Urinary bladder (tissue), 4 donors: ENCODE results near the gene KCNIP4. TPM values are rescaled to one million over a fixed set of nuclear protein-coding genes. Genes with fewer than 3 reads are reported as not detected.

Experiments used
- DNase-seq: peaks from one replicate; pipeline ENCODE4 v3.0.0-alpha.2; 2015; ENCODE audit errors: extremely low spot score
- H3K27ac ChIP-seq: one replicate; pipeline ENCODE4 v1.5.1; 2013; ENCODE audit warnings: low read depth, mild to moderate bottlenecking, moderate library complexity
- H3K36me3 ChIP-seq: one replicate; pipeline ENCODE4 v1.6.1; 2013; ENCODE audit warnings: mild to moderate bottlenecking, moderate library complexity; ENCODE audit not compliant: insufficient read depth
- H3K4me1 ChIP-seq: one replicate; pipeline ENCODE4 v1.6.1; 2013; ENCODE audit warnings: mild to moderate bottlenecking, moderate library complexity; ENCODE audit not compliant: insufficient read depth
- H3K4me3 ChIP-seq: one replicate; pipeline ENCODE4 v1.5.1; 2013; ENCODE audit warnings: low read depth, low read length
- WGBS: extraction: QIAGEN DNeasy Blood & Tissue Kit; methylation state at CpG from one replicate; pipeline ENCODE4 v1.1.7; 2013; 5-methylcytosine and 5-hydroxymethylcytosine counted together
- polyA plus RNA-seq: library from polyadenylated mRNA; stranded (reverse); fragments of 200-250 nt; gene quantifications from one replicate; pipeline ENCODE4 v1.2.3, GENCODE V29; 2013
- total RNA-seq: library from RNA; depleted of rRNA; stranded (reverse); fragments of >200 nt; gene quantifications from one replicate; pipeline ENCODE4 v1.2.3, GENCODE V29; 2014
- donor health status: healthy with polysubstance abuse.
- donor health status: healthy.

KCNIP4 gene
- total and polyA plus RNA-seq, 2 donors = 4.9 to 23.5 TPM

DNA sequence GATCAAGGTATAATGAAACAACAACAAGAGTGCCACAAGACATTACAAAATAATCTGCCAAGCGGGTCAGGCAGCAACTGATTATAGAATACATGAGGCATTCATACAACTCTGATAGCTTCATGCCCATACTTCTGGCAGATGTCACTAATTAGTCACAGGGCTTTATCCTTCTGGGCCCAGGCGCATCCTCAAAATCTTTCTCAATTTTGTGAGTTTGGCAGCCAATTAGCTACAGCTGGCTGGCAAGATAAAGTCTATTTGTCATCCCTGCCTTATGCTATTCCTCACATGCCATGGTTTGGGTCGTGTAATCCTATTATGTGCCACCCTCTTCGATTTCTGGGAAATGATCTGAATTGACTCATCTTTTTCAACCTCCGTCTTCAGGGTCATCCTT, 994.0 kb downstream of the KCNIP4 start:
- WGBS = 85% methylated on average over 5 of the region's 5 CpGs

DNA sequence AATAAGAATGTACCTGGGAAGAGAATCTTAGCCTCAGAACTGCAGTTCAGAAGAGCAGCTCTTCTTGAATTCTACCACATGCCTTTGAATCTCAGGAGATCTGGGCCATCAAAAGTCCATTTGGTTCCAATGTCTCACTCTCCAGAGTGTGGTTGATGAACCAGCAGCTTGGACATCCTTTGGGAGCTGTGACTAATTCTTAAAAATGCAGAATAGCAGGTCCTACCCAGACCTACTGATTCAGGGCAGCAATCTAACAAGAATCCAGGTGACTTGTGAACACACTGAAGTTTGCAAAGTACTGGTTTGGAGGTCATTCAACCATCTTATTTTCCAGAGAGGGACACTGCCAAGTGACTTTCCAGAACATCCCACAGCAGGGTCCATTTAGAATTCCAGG, 1003.6 kb downstream of the KCNIP4 start:
- no peak for DNase-seq
- no peaks in the 10 kb centered on the region for H3K36me3 ChIP-seq
- no peak overlapping the region for H3K4me3 ChIP-seq
- no peaks in the 10 kb centered on the region for H3K4me1 ChIP-seq
- no peak overlapping the region for H3K27ac ChIP-seq

More for the DNA sequence above, 994.0 kb downstream of the KCNIP4 start:
- Histone ChIP-seq H3K27ac (no peak overlapping the region), H3K4me3 (no peak overlapping the region), H3K4me1 (no peaks in the 10 kb centered on the region), H3K36me3 (peaks cover 2% of the 10 kb centered on the region)
- no peak for DNase-seq

DNA sequence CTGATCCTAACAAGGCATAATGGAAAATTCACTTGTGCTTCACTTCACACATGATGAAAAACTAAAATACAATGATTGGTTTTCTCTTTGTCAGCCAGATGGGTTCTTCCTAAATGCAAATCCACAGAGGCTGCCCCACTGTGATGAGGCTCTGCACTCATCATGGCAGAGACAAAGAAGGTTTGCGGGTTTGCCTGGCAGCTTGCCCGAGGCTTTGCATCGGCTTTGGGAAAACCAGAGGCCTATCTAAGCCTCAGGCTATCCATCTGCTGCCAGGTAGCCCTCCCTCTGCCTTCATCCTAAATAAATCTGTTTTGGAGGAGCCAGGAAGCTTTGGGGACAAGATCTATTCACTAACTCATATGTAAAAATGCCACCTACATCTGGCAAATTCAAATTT, 1004.1 kb downstream of the KCNIP4 start:
- Histone ChIP-seq H3K4me3 (no peak overlapping the region), H3K36me3 (no peaks in the 10 kb centered on the region), H3K27ac (no peak overlapping the region), H3K4me1 (no peaks in the 10 kb centered on the region)
- DNase-seq = no peak
- 85% methylated on average over 3 of the region's 3 CpGs for WGBS

DNA sequence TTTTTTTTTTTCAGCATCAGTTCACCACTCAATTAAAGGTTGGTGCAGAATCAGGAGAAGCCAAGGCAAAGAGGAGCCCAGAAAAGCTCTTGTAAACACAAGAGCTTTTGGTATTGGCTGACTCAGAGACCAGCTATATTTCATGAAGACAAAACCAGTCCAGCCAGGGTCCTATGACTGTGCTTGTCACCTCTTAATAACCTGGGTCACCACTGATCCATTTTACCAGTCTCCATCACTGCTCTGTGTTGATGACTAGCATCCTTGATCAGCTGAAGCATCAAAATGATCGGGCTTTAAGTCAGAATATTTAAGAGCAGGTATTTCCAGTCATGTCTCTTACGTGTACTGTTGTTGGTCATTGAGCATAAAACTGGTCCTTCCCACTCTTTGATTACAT, 1010.4 kb downstream of the KCNIP4 start:
- WGBS = 82% methylated on average over 2 of the region's 2 CpGs
- no peak for DNase-seq
- Histone ChIP-seq H3K36me3 (no peaks in the 10 kb centered on the region), H3K4me3 (no peak overlapping the region), H3K4me1 (no peaks in the 10 kb centered on the region), H3K27ac (no peak overlapping the region)

DNA sequence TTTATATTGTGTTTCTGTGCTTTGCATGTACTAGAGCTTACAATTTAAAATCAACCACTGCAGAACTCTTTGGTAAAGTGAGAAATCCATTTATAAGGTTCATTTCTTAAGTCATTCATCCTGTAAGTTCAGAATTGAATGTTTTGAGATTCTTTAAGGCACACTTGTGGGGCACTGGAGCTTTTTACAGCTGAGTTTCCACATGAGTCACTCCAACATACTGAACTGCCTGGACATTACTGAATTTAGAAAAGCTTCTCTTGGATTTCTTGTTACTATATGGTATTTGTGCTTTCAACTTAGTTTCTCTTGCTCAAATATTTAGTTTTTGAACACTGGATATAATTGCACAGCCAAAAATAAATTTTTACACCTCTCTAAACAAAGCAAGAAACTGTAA, 1022.0 kb downstream of the KCNIP4 start:
- Histone ChIP-seq H3K4me1 (no peaks in the 10 kb centered on the region), H3K36me3 (no peaks in the 10 kb centered on the region), H3K4me3 (no peak overlapping the region), H3K27ac (no peak overlapping the region)
- no peak for DNase-seq

DNA sequence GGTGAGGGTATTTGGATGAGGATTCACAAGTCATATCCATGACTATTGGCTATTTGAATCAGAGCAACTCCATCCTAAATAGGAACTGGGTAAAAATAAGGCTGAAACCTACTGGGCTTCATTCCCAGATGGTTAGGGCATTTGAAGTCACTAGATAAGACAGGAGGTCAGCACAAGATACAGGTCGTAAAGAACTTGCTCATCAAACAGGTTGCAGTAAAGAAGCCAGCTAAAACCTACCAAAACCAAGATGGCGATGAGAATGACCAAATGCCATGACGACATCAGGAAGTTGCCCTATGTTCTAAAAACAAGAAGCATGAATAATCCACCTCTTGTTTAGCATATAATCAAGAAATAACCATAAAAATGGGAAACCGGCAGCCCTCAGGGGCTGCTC, 1023.4 kb downstream of the KCNIP4 start:
- no peak for DNase-seq
- Histone ChIP-seq H3K4me1 (no peaks in the 10 kb centered on the region), H3K36me3 (no peaks in the 10 kb centered on the region), H3K4me3 (no peak overlapping the region), H3K27ac (no peak overlapping the region)
- 84% methylated on average over 4 of the region's 4 CpGs for WGBS

DNA sequence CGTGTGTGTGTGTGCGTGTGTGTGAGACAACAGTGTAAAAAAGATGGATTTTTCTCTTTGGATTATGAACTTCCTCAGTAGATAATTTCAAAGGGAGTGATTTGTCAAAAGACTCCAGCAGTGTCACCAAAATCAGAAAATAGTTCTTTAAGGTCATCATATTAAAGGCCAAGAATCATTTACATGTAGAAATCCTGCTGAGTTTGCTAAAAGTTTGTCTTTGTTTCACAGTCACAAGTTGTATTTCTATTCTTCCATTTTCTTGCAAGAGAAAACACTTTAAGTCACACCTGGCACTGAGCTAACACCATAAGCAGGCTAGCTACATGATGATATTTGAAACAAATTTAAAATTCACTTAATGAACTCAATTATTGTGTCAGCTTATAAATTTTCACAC, 1025.6 kb downstream of the KCNIP4 start:
- no peak overlapping the region for H3K4me3 ChIP-seq
- H3K27ac ChIP-seq = no peak overlapping the region
- no peaks in the 10 kb centered on the region for H3K36me3 ChIP-seq
- H3K4me1 ChIP-seq = no peaks in the 10 kb centered on the region
- WGBS = 87% methylated on average over 2 of the region's 2 CpGs
- DNase-seq = no peak

DNA sequence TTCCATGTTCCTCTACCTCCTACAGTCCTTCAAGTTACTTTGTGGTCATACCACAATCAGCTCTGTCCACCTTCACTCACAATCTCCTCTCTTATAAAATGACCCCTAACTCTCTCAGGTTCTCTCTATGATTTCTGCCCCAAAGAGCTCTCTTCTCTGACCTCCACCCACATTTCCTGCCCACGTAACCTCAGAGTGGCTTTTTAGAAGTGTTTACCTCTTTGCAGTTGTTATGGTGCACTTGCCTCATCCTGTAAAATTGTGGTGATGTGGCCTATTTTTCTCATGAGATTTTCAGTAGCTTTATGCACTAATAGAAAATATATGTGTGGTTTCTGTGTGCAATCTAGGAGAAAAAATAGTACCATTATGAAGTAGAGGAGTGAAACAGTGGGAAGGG, 1032.5 kb downstream of the KCNIP4 start:
- 51% methylated on average over 1 of the region's 1 CpG for WGBS

DNA sequence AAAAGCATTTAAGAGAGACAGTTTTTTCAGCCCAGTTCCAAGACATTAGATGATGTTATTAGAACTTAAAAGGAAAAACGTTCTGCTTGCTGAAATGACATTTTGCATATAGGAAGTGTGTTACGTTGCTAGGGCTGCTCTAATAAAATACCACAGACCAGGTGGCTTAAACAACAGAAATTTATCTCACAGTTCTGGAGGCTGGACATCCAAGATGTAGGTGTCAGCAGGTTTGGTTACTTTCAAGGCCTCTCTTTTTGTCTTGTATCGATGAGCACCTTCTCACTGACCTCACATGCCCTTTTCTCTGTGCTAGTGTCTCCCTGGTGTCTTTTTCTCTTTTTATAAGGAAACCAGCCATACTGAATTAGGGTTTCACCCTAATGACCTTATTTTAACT, 1043.6 kb downstream of the KCNIP4 start:
- Histone ChIP-seq H3K4me1 (no peaks in the 10 kb centered on the region), H3K27ac (no peak overlapping the region), H3K36me3 (no peaks in the 10 kb centered on the region), H3K4me3 (no peak overlapping the region)
- WGBS = 69% methylated on average over 3 of the region's 3 CpGs
- DNase-seq = no peak

More for the DNA sequence above, 1032.5 kb downstream of the KCNIP4 start:
- Histone ChIP-seq H3K36me3 (no peaks in the 10 kb centered on the region), H3K27ac (no peak overlapping the region), H3K4me3 (no peak overlapping the region), H3K4me1 (no peaks in the 10 kb centered on the region)
- DNase-seq = no peak

DNA sequence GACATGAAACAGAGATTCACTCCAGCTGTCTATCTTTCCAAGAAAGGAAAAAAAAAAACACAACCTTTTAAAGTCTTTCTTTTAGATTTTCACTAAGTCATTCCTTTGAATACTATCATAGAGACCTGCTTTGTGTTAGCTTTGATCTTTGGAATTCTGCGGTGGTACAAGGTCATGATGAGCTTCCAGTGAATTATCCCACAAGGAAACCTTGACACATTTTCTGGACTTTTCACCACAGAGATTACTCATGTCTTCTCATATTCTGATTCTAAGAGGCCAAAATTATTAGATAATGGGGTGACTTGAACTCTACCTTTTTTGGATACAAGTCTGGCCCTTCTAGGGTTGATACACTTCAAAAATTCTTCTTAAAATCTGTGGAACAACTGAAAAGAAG, 1046.7 kb downstream of the KCNIP4 start:
- no peak overlapping the region for H3K4me3 ChIP-seq
- H3K27ac ChIP-seq = no peak overlapping the region
- DNase-seq = no peak
- no peaks in the 10 kb centered on the region for H3K36me3 ChIP-seq
- 90% methylated on average over 1 of the region's 1 CpG for WGBS
- H3K4me1 ChIP-seq = no peaks in the 10 kb centered on the region

DNA sequence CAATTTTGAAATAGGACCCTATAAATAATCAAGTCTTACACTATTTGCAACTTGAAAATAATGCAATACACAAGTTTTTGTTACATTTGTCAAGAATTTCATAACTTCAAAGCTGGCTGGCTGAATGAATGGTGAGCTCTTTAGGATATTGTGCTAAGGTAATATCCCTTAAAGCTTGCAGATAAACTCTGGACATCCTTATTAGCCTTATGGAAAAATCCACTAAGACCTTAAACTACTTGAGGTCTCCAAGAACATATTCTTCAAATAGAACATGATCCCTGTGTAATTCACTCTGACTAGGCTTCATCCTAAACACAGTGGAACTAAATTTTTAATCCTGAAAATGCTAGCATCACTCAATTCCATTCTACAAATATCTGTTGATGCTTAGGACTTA, 1049.0 kb downstream of the KCNIP4 start:
- H3K27ac ChIP-seq = no peak overlapping the region
- no peaks in the 10 kb centered on the region for H3K36me3 ChIP-seq
- DNase-seq = no peak
- H3K4me1 ChIP-seq = no peaks in the 10 kb centered on the region
- no peak overlapping the region for H3K4me3 ChIP-seq

DNA sequence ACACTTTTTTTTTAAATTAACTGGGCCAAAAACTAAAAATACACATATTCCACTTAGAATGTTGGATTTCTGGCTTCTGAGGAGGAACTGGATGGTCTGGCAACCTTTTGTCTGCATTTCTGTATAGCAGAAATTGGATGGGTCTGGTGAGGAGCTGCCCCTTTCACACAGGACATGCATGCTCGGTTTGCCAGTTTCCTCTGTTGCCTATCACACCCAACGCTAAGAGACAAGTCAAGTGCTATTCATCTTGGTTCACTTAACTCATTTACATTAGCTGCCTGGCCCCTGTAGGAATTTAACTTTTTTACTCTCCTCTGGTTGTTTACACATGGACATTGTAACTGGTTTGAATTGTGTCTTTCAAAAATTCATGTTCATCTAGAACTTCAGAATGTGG, 1052.6 kb downstream of the KCNIP4 start:
- 80% methylated on average over 2 of the region's 2 CpGs for WGBS
- Histone ChIP-seq H3K27ac (no peak overlapping the region), H3K36me3 (no peaks in the 10 kb centered on the region), H3K4me3 (no peak overlapping the region), H3K4me1 (no peaks in the 10 kb centered on the region)
- DNase-seq = no peak

DNA sequence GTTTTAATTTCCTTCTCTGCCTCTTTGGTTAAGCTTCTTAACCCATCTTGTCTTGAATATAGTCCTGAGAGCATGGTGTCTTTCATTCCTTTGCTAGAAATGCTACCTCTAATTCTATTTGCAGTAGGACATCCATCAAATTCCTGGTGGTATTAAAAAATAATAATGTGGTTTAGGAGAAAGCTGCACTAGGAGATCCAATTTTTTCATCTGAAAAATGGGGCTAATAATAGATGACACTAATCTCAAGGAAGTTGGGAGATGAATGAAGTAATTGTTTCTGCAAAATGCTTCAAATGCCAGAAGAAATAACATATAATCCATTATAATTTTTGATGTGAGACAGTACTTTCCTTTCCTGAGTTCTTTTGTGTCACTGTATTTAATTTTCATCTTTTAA, 1053.4 kb downstream of the KCNIP4 start:
- no peaks in the 10 kb centered on the region for H3K36me3 ChIP-seq
- no peak for DNase-seq
- H3K4me1 ChIP-seq = no peaks in the 10 kb centered on the region
- no peak overlapping the region for H3K4me3 ChIP-seq
- no peak overlapping the region for H3K27ac ChIP-seq

DNA sequence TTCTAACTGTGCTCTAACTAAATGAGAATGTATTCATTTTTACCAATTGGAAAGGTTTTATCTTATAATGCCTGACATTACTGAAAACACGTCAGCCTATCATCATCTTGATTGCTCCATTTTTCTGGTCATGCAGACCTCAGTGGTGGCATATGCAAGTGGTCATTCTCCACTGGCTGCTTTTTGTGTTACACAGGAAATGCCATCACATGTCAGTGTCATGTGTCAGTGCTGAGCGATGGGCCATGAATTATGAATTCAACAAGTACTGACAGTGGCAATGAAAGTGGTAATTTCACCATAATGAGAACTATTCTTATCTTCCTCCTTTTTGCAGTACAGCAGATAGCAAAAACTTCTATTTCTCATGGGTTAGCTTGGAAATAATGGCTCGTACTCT, 1057.8 kb downstream of the KCNIP4 start:
- H3K27ac ChIP-seq = no peak overlapping the region
- no peaks in the 10 kb centered on the region for H3K4me1 ChIP-seq
- no peaks in the 10 kb centered on the region for H3K36me3 ChIP-seq
- DNase-seq = no peak
- 84% methylated on average over 3 of the region's 3 CpGs for WGBS
- no peak overlapping the region for H3K4me3 ChIP-seq

DNA sequence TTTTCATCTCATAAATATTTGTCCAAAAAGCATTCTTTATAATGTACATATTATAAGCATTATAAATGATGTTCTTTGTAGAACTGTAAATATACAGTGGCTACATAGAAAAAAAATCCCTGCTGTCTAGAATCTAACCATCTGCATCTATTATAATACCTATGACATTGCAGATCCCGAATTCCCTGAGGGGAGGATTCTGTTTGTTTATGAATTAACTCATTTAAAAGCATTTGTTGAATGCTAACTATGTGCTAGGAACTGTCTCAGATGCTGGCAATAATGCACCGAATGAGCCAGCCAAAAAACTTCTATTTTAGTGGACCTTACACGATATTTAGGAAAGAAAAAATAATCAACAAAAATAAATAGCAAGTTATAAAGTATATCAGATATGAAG, 1058.7 kb downstream of the KCNIP4 start:
- no peak overlapping the region for H3K4me3 ChIP-seq
- no peak overlapping the region for H3K27ac ChIP-seq
- H3K36me3 ChIP-seq = no peaks in the 10 kb centered on the region
- WGBS = 55% methylated on average over 3 of the region's 3 CpGs
- no peaks in the 10 kb centered on the region for H3K4me1 ChIP-seq
- DNase-seq = no peak
